Loucy (cell line): Measurements from ENCODE around the gene STRN4.
A peak's percentile ranks its signal among the peaks of the same experiment; 100 is the strongest.

Source experiments
- H2AFZ ChIP-seq: fragments of 200-600 bp; sonication (generic); 2 replicates; pipeline ENCODE4 v1.6.0; 2016; ENCODE audit warnings: antibody characterized with exemption, mild to moderate bottlenecking, low read length, moderate library complexity
- H3F3A ChIP-seq: fragments of 200-600 bp; 2 replicates; pipeline ENCODE4 v1.6.0; 2016; ENCODE audit warnings: antibody characterized with exemption, low read depth, mild to moderate bottlenecking
- H3K27me3 ChIP-seq: fragments of 200-600 bp; sonication (generic); 2 replicates; pipeline ENCODE4 v1.6.1; 2014; ENCODE audit warnings: low read length, mild to moderate bottlenecking; ENCODE audit not compliant: insufficient read depth, poor library complexity, severe bottlenecking
- H3K36me3 ChIP-seq: fragments of 200-600 bp; sonication (generic); 2 replicates; pipeline ENCODE4 v1.6.1; 2016; ENCODE audit warnings: low read length; ENCODE audit not compliant: insufficient read depth
- H3K4me1 ChIP-seq: fragments of 200-600 bp; sonication (generic); 2 replicates; pipeline ENCODE4 v1.5.1; 2014; ENCODE audit warnings: low read length, mild to moderate bottlenecking; ENCODE audit not compliant: insufficient read depth, poor library complexity, severe bottlenecking
- H3K4me2 ChIP-seq: fragments of 200-600 bp; sonication (generic); 2 replicates; pipeline ENCODE4 v1.6.0; 2014; ENCODE audit warnings: antibody characterized with exemption, low read length, low read depth, mild to moderate bottlenecking; ENCODE audit not compliant: poor library complexity, severe bottlenecking
- H3K4me3 ChIP-seq: fragments of 200-600 bp; sonication (generic); 2 replicates; pipeline ENCODE4 v1.5.1; 2014; ENCODE audit warnings: low read length, mild to moderate bottlenecking, mixed read lengths; ENCODE audit not compliant: poor library complexity, severe bottlenecking
- H3K79me2 ChIP-seq: fragments of 200-600 bp; sonication (generic); 2 replicates; pipeline ENCODE4 v1.6.1; 2014; ENCODE audit warnings: low read length; ENCODE audit not compliant: insufficient read depth
- H3K9ac ChIP-seq: fragments of 200-600 bp; sonication (generic); 2 replicates; pipeline ENCODE4 v1.6.0; 2014; ENCODE audit warnings: mild to moderate bottlenecking, low read depth, low read length, moderate library complexity; ENCODE audit not compliant: poor library complexity, severe bottlenecking
- H3K9me2 ChIP-seq: fragments of 200-600 bp; sonication (generic); replicated peaks from 2 replicates; pipeline ENCODE4 v1.6.1; 2016; ENCODE audit warnings: low read depth, low read length, mixed read lengths
- H3K9me3 ChIP-seq: fragments of 200-600 bp; sonication (generic); 2 replicates; pipeline ENCODE4 v1.6.1; 2014; ENCODE audit warnings: mild to moderate bottlenecking, antibody characterized with exemption, low read length, low read depth; ENCODE audit not compliant: insufficient read depth
- H4K20me1 ChIP-seq: fragments of 200-600 bp; sonication (generic); 2 replicates; pipeline ENCODE4 v1.6.0; 2014; ENCODE audit warnings: antibody characterized with exemption, low read length, mild to moderate bottlenecking; ENCODE audit not compliant: insufficient read depth, poor library complexity, severe bottlenecking
- CTCF ChIP-seq: fragments of 200-600 bp; sonication (generic); conservative IDR thresholded peaks from 2 replicates; pipeline ENCODE4 v1.5.1; 2014; ENCODE audit warnings: mild to moderate bottlenecking, antibody characterized with exemption, low read length
- EZH2phosphoT487 ChIP-seq: fragments of 200-600 bp; IDR thresholded peaks from 2 replicates; pipeline ENCODE4 v1.6.1; 2018; ENCODE audit warnings: antibody characterized with exemption, mild to moderate bottlenecking, moderate library complexity, borderline replicate concordance

STRN4 gene

GRCh38 chr19:46718157-46718933, 27.9 kb downstream of the STRN4 start:
- H3K9me3 ChIP-seq = no peaks in the 10 kb centered on the region
- H3F3A ChIP-seq = peaks cover 14% of the 10 kb centered on the region
- H3K36me3 ChIP-seq = peaks cover 35% of the 10 kb centered on the region; the same call in 1 of the 2 replicates
- no peaks in the 10 kb centered on the region for H3K9me2 ChIP-seq
- TF ChIP-seq EZH2phosphoT487 (no peak), CTCF (no peak)
- H4K20me1 ChIP-seq = peaks cover 16% of the 10 kb centered on the region
- H3K4me3 ChIP-seq = peak overlapping the region; percentile 85
- peaks cover 69% of the 10 kb centered on the region for H3K4me1 ChIP-seq
- no peak overlapping the region for H2AFZ ChIP-seq
- peaks cover 8% of the 10 kb centered on the region for H3K27me3 ChIP-seq
- H3K9ac ChIP-seq = peak overlapping the region; percentile 100
- H3K79me2 ChIP-seq = peaks cover 37% of the 10 kb centered on the region
- peak overlapping the region; percentile 100 for H3K4me2 ChIP-seq

DNA sequence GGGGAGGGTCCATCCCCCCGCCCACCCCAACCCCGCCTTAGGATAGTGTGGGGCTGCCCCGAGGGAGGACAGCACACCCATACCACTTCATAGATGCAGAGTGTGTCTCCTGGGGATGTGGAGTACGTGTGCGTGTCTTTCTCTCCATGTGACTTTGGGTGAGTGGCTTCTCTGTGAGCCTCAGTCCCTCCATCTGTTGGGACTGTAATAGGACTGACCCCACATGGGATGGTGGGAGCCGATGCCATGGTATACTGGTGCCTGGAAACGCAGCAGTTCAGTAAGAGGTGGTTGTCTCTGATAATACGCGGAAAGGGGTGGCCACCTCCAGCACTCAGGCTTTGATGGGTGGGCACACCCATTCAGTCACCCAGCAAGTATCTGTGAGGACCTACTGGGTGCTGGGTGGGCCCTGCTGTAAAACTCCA, 28.5 kb downstream of the STRN4 start:
- H3K4me2 ChIP-seq = peak overlapping the region; percentile 100
- no peaks in the 10 kb centered on the region for H3K9me2 ChIP-seq
- H3K36me3 ChIP-seq = peaks cover 29% of the 10 kb centered on the region; the same call in 1 of the 2 replicates
- H3K27me3 ChIP-seq = peaks cover 8% of the 10 kb centered on the region
- peaks cover 66% of the 10 kb centered on the region for H3K4me1 ChIP-seq
- H4K20me1 ChIP-seq = peaks cover 22% of the 10 kb centered on the region
- H3K9me3 ChIP-seq = no peaks in the 10 kb centered on the region
- H3K9ac ChIP-seq = peak overlapping the region; percentile 100
- peaks cover 16% of the 10 kb centered on the region for H3F3A ChIP-seq
- no peak for TF ChIP-seq CTCF
- no peak for TF ChIP-seq EZH2phosphoT487
- H3K79me2 ChIP-seq = peaks cover 43% of the 10 kb centered on the region
- no peak overlapping the region for H2AFZ ChIP-seq
- H3K4me3 ChIP-seq = peak overlapping the region; percentile 85

- Histone ChIP-seq H4K20me1 (peaks cover 26% of the 10 kb centered on the region), H3K4me3 (peak within 1 kb of the TSS; percentile 85), H3K27me3 (peaks cover 8% of the 10 kb centered on the region), H3K4me2 (peak within 1 kb of the TSS; percentile 100), H3K36me3 (peaks cover 27% of the 10 kb centered on the region; the same call in 1 of the 2 replicates), H3K4me1 (peaks cover 63% of the 10 kb centered on the region), H2AFZ (peak within 1 kb of the TSS; percentile 50), H3K9me3 (no peaks in the 10 kb centered on the region), H3K9me2 (no peaks in the 10 kb centered on the region), H3K79me2 (peaks cover 49% of the 10 kb centered on the region), H3F3A (peaks cover 16% of the 10 kb centered on the region), H3K9ac (peak within 1 kb of the TSS; percentile 100)
- TF ChIP-seq CTCF (no peak), EZH2phosphoT487 (no peak)
These were observed 29.1 kb downstream of the STRN4 start, which contains the start of gene PRKD2 for GRCh38 chr19:46717034-46717715. Gene PRKD2, minus strand, starts transcription at chr19:46717114. Its CDS starts 744 bp downstream, at chr19:46716370.
